Endothelial cell of umbilical vein (primary cell): ENCODE results near the gene BDP1. TPM values are rescaled to one million over a fixed set of nuclear protein-coding genes. Genes with fewer than 3 reads are reported as not detected.

Source experiments
- BruUV-seq: library from RNA; stranded (reverse); fragments of 400-500 nt; replicated peaks from 2 replicates; lab custom pipeline; 2021; lab: Mats Ljungman, UMichigan
- CTCF ChIA-PET: fragments of 300-600, 350-600 bp; sonication (Branson Sonifier 250); formaldehyde crosslinking; loops from one replicate; lab custom pipeline; 2021; ENCODE audit warnings: antibody characterized with exemption, inconsistent platforms; lab: Charles Lee
- POLR2A ChIA-PET: fragments of 300-600, 350-600 bp; sonication (Branson Sonifier 250); formaldehyde crosslinking; loops from one replicate; lab custom pipeline; 2021; ENCODE audit warnings: antibody characterized with exemption, inconsistent platforms; lab: Charles Lee
- DNase-seq: peaks from one replicate; pipeline ENCODE4 v3.0.0-alpha.2; 2011; ENCODE audit warnings: low read depth, low spot score
- FAIRE-seq: peaks from 2 replicates; lab custom pipeline; 2011; peaks lifted over from hg19 to GRCh38; lab: Jason Lieb, UNC
- H2AFZ ChIP-seq: 2 replicates; pipeline ENCODE4 v1.6.0; 2012; ENCODE audit warnings: low read depth, low read length, control low read depth, inconsistent platforms
- H3K27ac ChIP-seq: 2 replicates; pipeline ENCODE4 v1.5.1; 2011; ENCODE audit warnings: low read depth, mild to moderate bottlenecking, control low read depth, low read length, moderate library complexity; ENCODE audit not compliant: insufficient read depth
- H3K27me3 ChIP-seq, 2 experiments: 2 replicates each; pipeline versions ENCODE4 v1.6.0 to v1.6.1; 2011; ENCODE audit warnings: low read length in 2 of 2, mixed read lengths in 1 of 2; ENCODE audit not compliant: control insufficient read depth in 2 of 2, insufficient read depth in 2 of 2
- H3K36me3 ChIP-seq, 2 experiments: 2 replicates in 1 of 2; 3 replicates in 1 of 2; pipeline ENCODE4 v1.5.1; 2011; ENCODE audit warnings: low read length in 2 of 2, mild to moderate bottlenecking in 1 of 2, moderate library complexity in 1 of 2; ENCODE audit not compliant: control insufficient read depth in 2 of 2, insufficient read depth in 2 of 2; ENCODE audit errors: extremely low read depth in 1 of 2
- H3K4me1 ChIP-seq: 3 replicates; pipeline ENCODE4 v1.5.1; 2011; ENCODE audit warnings: mild to moderate bottlenecking, low read length; ENCODE audit not compliant: control insufficient read depth, insufficient read depth; ENCODE audit errors: extremely low read depth
- H3K4me2 ChIP-seq: 2 replicates; pipeline ENCODE4 v1.6.1; 2011; ENCODE audit warnings: low read length, control low read depth, mixed read lengths; ENCODE audit not compliant: insufficient read depth
- H3K4me3 ChIP-seq, 3 experiments: fragments of 200-600 bp in 1 of 3; sonication (generic), shearing (Covaris generic) in 1 of 3; replicated peaks in 1 of 3; 2 replicates each; pipeline ENCODE4 v1.5.1; 2011 to 2016; ENCODE audit warnings: control low read depth in 3 of 3, low read length in 3 of 3, mild to moderate bottlenecking in 2 of 3, inconsistent platforms in 1 of 3, low read depth in 1 of 3, moderate library complexity in 1 of 3; ENCODE audit not compliant: insufficient read depth in 1 of 3
- H3K79me2 ChIP-seq: 2 replicates; pipeline ENCODE4 v1.6.0; 2012; ENCODE audit warnings: low read length, inconsistent platforms; ENCODE audit not compliant: control insufficient read depth, insufficient read depth
- H3K9ac ChIP-seq: replicated peaks from 2 replicates; pipeline ENCODE3; 2011; ENCODE audit warnings: low read length, control low read depth; ENCODE audit not compliant: insufficient read depth; ENCODE audit errors: extremely low read depth
- H3K9me1 ChIP-seq: replicated peaks from 3 replicates; pipeline ENCODE4 v1.6.0; 2011; ENCODE audit warnings: mild to moderate bottlenecking, low read length; ENCODE audit not compliant: control insufficient read depth, insufficient read depth; ENCODE audit errors: extremely low read depth
- H3K9me3 ChIP-seq: replicated peaks from 2 replicates; pipeline ENCODE4 v1.5.1; 2012; ENCODE audit warnings: low read length, inconsistent platforms; ENCODE audit not compliant: control insufficient read depth, insufficient read depth
- H4K20me1 ChIP-seq: replicated peaks from 2 replicates; pipeline ENCODE3; 2011; ENCODE audit warnings: mild to moderate bottlenecking, low read length; ENCODE audit not compliant: control insufficient read depth, insufficient read depth; ENCODE audit errors: extremely low read depth
- EZH2 ChIP-seq: IDR thresholded peaks from 2 replicates; pipeline ENCODE4 v1.6.1; 2012; ENCODE audit warnings: borderline replicate concordance, low read depth, mild to moderate bottlenecking, moderate library complexity, low read length, inconsistent platforms; ENCODE audit not compliant: severe bottlenecking
- GATA2 ChIP-seq: IDR thresholded peaks from 2 replicates; pipeline ENCODE4 v1.7.0; 2011; ENCODE audit warnings: low read depth, mild to moderate bottlenecking, moderate library complexity, mixed read lengths, low read length; ENCODE audit not compliant: insufficient read length, insufficient read depth
- MYC ChIP-seq: IDR thresholded peaks from one replicate; pipeline ENCODE4 v1.6.1; 2011; ENCODE audit warnings: mild to moderate bottlenecking, low read depth, low read length
- POLR2A ChIP-seq: IDR thresholded peaks from 2 replicates; pipeline ENCODE4 v1.6.1; 2012; ENCODE audit warnings: low read depth, mild to moderate bottlenecking, control low read depth, low read length
- dilution Hi-C: fragments of 300-500 bp; cut with MboI; formaldehyde crosslinking; loops from one replicate; pipeline ENCODE4 v1.15.0; 2019; ENCODE audit warnings: low sequenced_read_pairs; ENCODE audit not compliant: extremely low pct_ligation_motif_present
- intact Hi-C: fragments of 100-400 bp; cut with micrococcal nuclease; formaldehyde crosslinking; loops from one replicate; pipeline ENCODE4 v1.10.0; 2022
- polyA plus RNA-seq, 4 experiments: library from polyadenylated mRNA; depleted of rRNA in 3 of 4; stranded (reverse) in 3 of 4; unstranded in 1 of 4; fragments of >200 nt; gene quantifications; 2 replicates each; pipeline versions ENCODE4 v1.2.1 to v1.2.3, GENCODE V29; 2011 to 2012; ENCODE audit warnings: missing spikeins in 1 of 4
- total RNA-seq: library from RNA; stranded (reverse); gene quantifications from 2 replicates; pipeline ENCODE4 v1.2.3, GENCODE V29; 2021
- TF ChIP-seq, protein P1 (sequence below), 2 donors: IDR thresholded peaks; 1 replicate in 1 of 2; 2 replicates in 1 of 2; pipeline ENCODE4 v1.5.1; 2011; ENCODE audit warnings: low read length in 2 of 2, mild to moderate bottlenecking in 2 of 2, moderate library complexity in 2 of 2, control low read depth in 1 of 2, inconsistent platforms in 1 of 2, low read depth in 1 of 2; ENCODE audit not compliant: insufficient read depth in 1 of 2; ENCODE audit errors: extremely low read depth in 1 of 2
- TF ChIP-seq, protein P2 (sequence below): IDR thresholded peaks from 2 replicates; pipeline ENCODE4 v1.6.1; 2011; ENCODE audit not compliant: insufficient read depth, insufficient read length

BDP1 gene
- total and polyA plus RNA-seq, 2 donors (not counting 3 experiments of a cell fraction or from before 2014, with no cell fraction given), result 4.5 to 27.5 TPM

DNA sequence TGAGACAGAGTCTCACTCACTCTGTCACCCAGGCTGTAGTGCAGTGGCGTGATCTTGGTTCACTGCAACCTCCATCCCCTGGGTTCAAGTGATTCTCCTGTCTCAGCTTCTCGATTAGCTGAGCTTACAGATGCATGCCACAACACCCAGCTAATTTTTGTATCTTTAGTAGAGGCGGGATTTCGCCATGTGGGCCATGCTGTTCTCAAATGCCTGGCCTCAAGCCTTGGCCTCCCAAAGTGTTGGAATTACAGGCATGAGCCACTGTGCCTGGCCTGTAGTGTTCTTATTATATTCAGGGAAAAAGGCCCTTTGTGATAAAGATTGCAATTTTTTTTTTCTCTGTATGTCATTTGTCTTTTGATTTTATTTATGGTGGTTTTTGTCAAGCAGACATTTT lies 107.7 kb downstream of the BDP1 start:
- H3K27me3 ChIP-seq, result no peaks in the 10 kb centered on the region
- intact Hi-C loops, result loop anchor here (5.0 kb wide), 1 partner anchor 194 kb away; no protein-coding TSS in a partner anchor
- H3K9ac ChIP-seq, result no peak overlapping the region
- H3K36me3 ChIP-seq, result peaks cover 9 to 27% of the 10 kb centered on the region in 2 experiments
- no peak for TF ChIP-seq POLR2A
- TF ChIP-seq EZH2, result no peak
- TF ChIP-seq, protein P1, sequence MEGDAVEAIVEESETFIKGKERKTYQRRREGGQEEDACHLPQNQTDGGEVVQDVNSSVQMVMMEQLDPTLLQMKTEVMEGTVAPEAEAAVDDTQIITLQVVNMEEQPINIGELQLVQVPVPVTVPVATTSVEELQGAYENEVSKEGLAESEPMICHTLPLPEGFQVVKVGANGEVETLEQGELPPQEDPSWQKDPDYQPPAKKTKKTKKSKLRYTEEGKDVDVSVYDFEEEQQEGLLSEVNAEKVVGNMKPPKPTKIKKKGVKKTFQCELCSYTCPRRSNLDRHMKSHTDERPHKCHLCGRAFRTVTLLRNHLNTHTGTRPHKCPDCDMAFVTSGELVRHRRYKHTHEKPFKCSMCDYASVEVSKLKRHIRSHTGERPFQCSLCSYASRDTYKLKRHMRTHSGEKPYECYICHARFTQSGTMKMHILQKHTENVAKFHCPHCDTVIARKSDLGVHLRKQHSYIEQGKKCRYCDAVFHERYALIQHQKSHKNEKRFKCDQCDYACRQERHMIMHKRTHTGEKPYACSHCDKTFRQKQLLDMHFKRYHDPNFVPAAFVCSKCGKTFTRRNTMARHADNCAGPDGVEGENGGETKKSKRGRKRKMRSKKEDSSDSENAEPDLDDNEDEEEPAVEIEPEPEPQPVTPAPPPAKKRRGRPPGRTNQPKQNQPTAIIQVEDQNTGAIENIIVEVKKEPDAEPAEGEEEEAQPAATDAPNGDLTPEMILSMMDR (IDR thresholded peaks at IDR 0.05; ENCODE audit: extremely low read depth in 1 of 2, insufficient read depth in 1 of 2, low read depth in 1 of 2, low read length in 2 of 2), result no peak
- TF ChIP-seq MYC, result no peak
- TF ChIP-seq GATA2, result no peak
- TF ChIP-seq, protein P2, sequence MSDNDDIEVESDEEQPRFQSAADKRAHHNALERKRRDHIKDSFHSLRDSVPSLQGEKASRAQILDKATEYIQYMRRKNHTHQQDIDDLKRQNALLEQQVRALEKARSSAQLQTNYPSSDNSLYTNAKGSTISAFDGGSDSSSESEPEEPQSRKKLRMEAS, result no peak
- dilution Hi-C loops, result no loop called here
- H2AFZ ChIP-seq, result no peak overlapping the region
- no peaks in the 10 kb centered on the region for H3K4me1 ChIP-seq
- H3K79me2 ChIP-seq, result no peaks in the 10 kb centered on the region
- no peak overlapping the region for H3K4me2 ChIP-seq
- no peaks in the 10 kb centered on the region for H4K20me1 ChIP-seq
- CTCF ChIA-PET, result interaction anchor here (0.8 to 1.5 kb wide), 2 partner anchors 38 to 195 kb away, joined by 4 read pairs; no protein-coding TSS in a partner anchor
- DNase-seq (no peak), FAIRE-seq (no peak)
- no peak overlapping the region for H3K4me3 ChIP-seq
- H3K9me3 ChIP-seq, result no peaks in the 10 kb centered on the region
- POLR2A ChIA-PET, result no interaction called here
- H3K9me1 ChIP-seq, result no peaks in the 10 kb centered on the region
- no TSS peak for BruUV-seq
- H3K27ac ChIP-seq, result no peak overlapping the region
